ENCODE results near the gene CGB8. TPM values are rescaled to one million over a fixed set of nuclear protein-coding genes. Genes with fewer than 3 reads are reported as not detected.
"Not testable (repeated sequence)": the region's sequence is repeated elsewhere in the genome, so short reads cannot be mapped to it uniquely, and the experiment has no call there.

Gene CGB8
- total RNA-seq, 1 donor = not detected

GRCh38 chr19:49057636-49058234 is 8.8 kb upstream of the CGB8 start, which contains the start of gene CGB7:
Gene CGB7, minus strand, starts transcription at chr19:49057749. Its CDS starts 2,374 bp downstream, at chr19:49055375.
- TF ChIP-seq CTCF (IDR thresholded peaks at IDR 0.05; ENCODE audit: insufficient read depth, low read length) = no peak
- peak within 1 kb of the TSS; percentile 66 for H3K4me3 ChIP-seq (ENCODE audit: low read depth, low read length)
- DNase-seq (ENCODE audit: low read depth) = peak; percentile 50

- not testable (repeated sequence) for DNase-seq (ENCODE audit: low read depth)
- peak overlapping the region; percentile 66 for H3K4me3 ChIP-seq (ENCODE audit: low read depth, low read length)
Observed at GRCh38 chr19:49056902-49057596, 8.1 kb upstream of the CGB8 start.

GRCh38 chr19:49056101-49056901 is 7.4 kb upstream of the CGB8 start:
- peak; percentile 31 for TF ChIP-seq CTCF (IDR thresholded peaks at IDR 0.05; ENCODE audit: insufficient read depth, low read length)
- H3K4me3 ChIP-seq (ENCODE audit: low read depth, low read length) = peak overlapping the region; percentile 66
- DNase-seq (ENCODE audit: low read depth) = peak; percentile 33

- not testable (repeated sequence) for H3K4me3 ChIP-seq (ENCODE audit: low read depth, low read length)
- peak; percentile 44 for DNase-seq (ENCODE audit: low read depth)
Observed at GRCh38 chr19:49050376-49051033, 1.6 kb upstream of the CGB8 start.

GRCh38 chr19:49049834-49050233 is 923 bp upstream of the CGB8 start:
- not testable (repeated sequence) for DNase-seq (ENCODE audit: low read depth); H3K4me3 ChIP-seq (ENCODE audit: low read depth, low read length)

- DNase-seq (ENCODE audit: low read depth); H3K4me3 ChIP-seq (ENCODE audit: low read depth, low read length): not testable (repeated sequence)
Observed at GRCh38 chr19:49043548-49043947, 5.4 kb downstream of the CGB8 start, which contains the start of gene CGB5. Gene CGB5, plus strand, starts transcription at chr19:49043848. Its CDS starts 362 bp downstream, at chr19:49044210.

GRCh38 chr19:49042666-49043065 is 6.2 kb downstream of the CGB8 start:
- not testable (repeated sequence) for H3K4me3 ChIP-seq (ENCODE audit: low read depth, low read length); DNase-seq (ENCODE audit: low read depth)

- TF ChIP-seq CTCF (IDR thresholded peaks at IDR 0.05; ENCODE audit: insufficient read depth, low read length) = no peak
- no peak overlapping the region for H3K4me3 ChIP-seq (ENCODE audit: low read depth, low read length)
- DNase-seq (ENCODE audit: low read depth) = no peak
Observed at GRCh38 chr19:49042177-49042576, 6.7 kb downstream of the CGB8 start.

GRCh38 chr19:49039736-49040135 is 9.2 kb downstream of the CGB8 start:
- not testable (repeated sequence) for DNase-seq (ENCODE audit: low read depth); H3K4me3 ChIP-seq (ENCODE audit: low read depth, low read length)

GRCh38 chr19:49038557-49039276 is 10.2 kb downstream of the CGB8 start:
- H3K4me3 ChIP-seq (ENCODE audit: low read depth, low read length) = not testable (repeated sequence)
- peak; percentile 42 for DNase-seq (ENCODE audit: low read depth)

GRCh38 chr19:49038111-49038510 is 10.8 kb downstream of the CGB8 start:
- DNase-seq (ENCODE audit: low read depth); H3K4me3 ChIP-seq (ENCODE audit: low read depth, low read length): not testable (repeated sequence)

Measured in fibroblast of the aortic adventitia (primary cell).